ENCODE data around the gene WDR86.

- no peak for TF ChIP-seq CTCF (IDR thresholded peaks at IDR 0.05)
- TF ChIP-seq POLR2AphosphoS5 (IDR thresholded peaks at IDR 0.05; ENCODE audit: insufficient read depth in 1 of 2, low read depth in 1 of 2): no peak
- no peak for TF ChIP-seq POLR2A (IDR thresholded peaks at IDR 0.05)
Observed at GRCh38 chr7:151430391-151431205, 20.8 kb upstream of the WDR86 start.

All from vagina (tissue), 2 donors.